ENCODE results near the gene ZNF493. TPM values are rescaled to one million over a fixed set of nuclear protein-coding genes. Genes with fewer than 3 reads are reported as not detected.

Gene ZNF493
- total and polyA plus RNA-seq, 2 donors (not counting 3 experiments of a cell fraction or from before 2014, with no cell fraction given), result 2.4 to 8.0 TPM

DNA sequence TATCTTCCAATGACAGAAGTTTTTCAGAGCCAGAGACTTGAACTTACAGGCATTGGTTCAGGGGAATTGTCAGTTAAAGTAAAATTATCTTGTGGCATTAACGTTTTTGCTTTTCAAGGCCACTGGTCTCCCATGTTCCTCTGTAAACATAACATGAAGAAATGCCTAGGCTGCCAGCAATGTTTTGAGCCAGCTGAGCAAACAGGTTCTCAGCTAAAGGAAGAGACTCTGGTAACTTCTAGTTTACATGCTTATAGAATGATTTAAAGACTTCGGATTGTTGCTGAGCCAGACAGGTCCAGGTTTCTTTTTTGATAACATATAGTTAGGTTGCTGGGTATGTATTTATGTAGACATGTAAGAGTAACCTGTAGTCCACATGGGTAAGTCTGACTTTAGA is 35.7 kb downstream of the ZNF493 start:
- H3K4me1 ChIP-seq (ENCODE audit: control insufficient read depth, extremely low read depth, insufficient read depth, low read length), result no peaks in the 10 kb centered on the region
- H3K9ac ChIP-seq (replicated peaks; ENCODE audit: extremely low read depth, insufficient read depth, low read length), result no peak overlapping the region
- intact Hi-C loops (cut with micrococcal nuclease) (no loop called here), dilution Hi-C loops (cut with MboI; ENCODE audit: extremely low pct_ligation_motif_present, low sequenced_read_pairs) (no loop called here)
- no peak overlapping the region for H3K27ac ChIP-seq (ENCODE audit: insufficient read depth, low read depth, low read length)
- H4K20me1 ChIP-seq (replicated peaks; ENCODE audit: control insufficient read depth, extremely low read depth, insufficient read depth, low read length), result no peaks in the 10 kb centered on the region
- ChIA-PET CTCF (no interaction called here), POLR2A (no interaction called here)
- no peak for TF ChIP-seq EZH2 (IDR thresholded peaks at IDR 0.05; ENCODE audit: borderline replicate concordance, low read depth, low read length, severe bottlenecking)
- TF ChIP-seq CTCF (IDR thresholded peaks at IDR 0.05; ENCODE audit: extremely low read depth in 1 of 2, insufficient read depth in 1 of 2, low read depth in 1 of 2, low read length in 2 of 2), result no peak
- TF ChIP-seq GATA2 (IDR thresholded peaks at IDR 0.05; ENCODE audit: insufficient read depth, insufficient read length, low read depth, low read length), result no peak
- no peak for TF ChIP-seq POLR2A (IDR thresholded peaks at IDR 0.05; ENCODE audit: low read depth, low read length)
- TF ChIP-seq, protein P1, sequence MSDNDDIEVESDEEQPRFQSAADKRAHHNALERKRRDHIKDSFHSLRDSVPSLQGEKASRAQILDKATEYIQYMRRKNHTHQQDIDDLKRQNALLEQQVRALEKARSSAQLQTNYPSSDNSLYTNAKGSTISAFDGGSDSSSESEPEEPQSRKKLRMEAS (IDR thresholded peaks at IDR 0.05; ENCODE audit: insufficient read depth, insufficient read length), result no peak
- TF ChIP-seq POLR2AphosphoS5 (IDR thresholded peaks at IDR 0.05; ENCODE audit: insufficient read depth, low read depth, low read length), result no peak
- no peak for TF ChIP-seq JUN (IDR thresholded peaks at IDR 0.05; ENCODE audit: borderline replicate concordance, insufficient read depth, insufficient read length, low read depth)
- TF ChIP-seq MYC (IDR thresholded peaks at IDR 0.05; ENCODE audit: low read depth, low read length), result no peak
- no peak for TF ChIP-seq FOS (IDR thresholded peaks at IDR 0.05; ENCODE audit: borderline replicate concordance, insufficient read depth, low read length)
- DNase-seq (ENCODE audit: low read depth, low spot score) (no peak), FAIRE-seq (no peak)
- H3K27me3 ChIP-seq (ENCODE audit: control insufficient read depth in 2 of 2, insufficient read depth in 2 of 2, low read length in 2 of 2), result no peaks in the 10 kb centered on the region
- H3K9me1 ChIP-seq (replicated peaks; ENCODE audit: control insufficient read depth, extremely low read depth, insufficient read depth, low read length), result no peaks in the 10 kb centered on the region
- no TSS peak for BruUV-seq (replicated peaks)
- no peaks in the 10 kb centered on the region for H3K36me3 ChIP-seq (ENCODE audit: control insufficient read depth in 2 of 2, extremely low read depth in 1 of 2, insufficient read depth in 2 of 2, low read length in 2 of 2)
- H3K79me2 ChIP-seq (ENCODE audit: control insufficient read depth, insufficient read depth, low read length), result no peaks in the 10 kb centered on the region
- H2AFZ ChIP-seq (ENCODE audit: low read depth, low read length), result no peak overlapping the region
- no peak overlapping the region for H3K4me2 ChIP-seq (ENCODE audit: insufficient read depth, low read length)
- H3K4me3 ChIP-seq (replicated peaks in 1 of 3; ENCODE audit: insufficient read depth in 1 of 3, low read depth in 1 of 3, low read length in 3 of 3), result no peak overlapping the region
- no peaks in the 10 kb centered on the region for H3K9me3 ChIP-seq (replicated peaks; ENCODE audit: control insufficient read depth, insufficient read depth, low read length)

Measured in endothelial cell of umbilical vein (primary cell).